Duodenal mucosa (tissue), 2 donors: ENCODE data around the gene PIP4K2C.

Source experiments
- H3K27ac ChIP-seq: one replicate; pipeline ENCODE4 v1.7.0; 2013; ENCODE audit warnings: low read depth, low read length
- H3K27me3 ChIP-seq, 2 donors: one replicate each; pipeline ENCODE4 v1.7.0; 2013; ENCODE audit warnings: low read length in 2 of 2, control low read depth in 1 of 2; ENCODE audit not compliant: insufficient read depth in 2 of 2, control insufficient read depth in 1 of 2
- H3K36me3 ChIP-seq, 2 donors: one replicate each; pipeline ENCODE4 v1.7.0; 2013; ENCODE audit warnings: low read length in 2 of 2, control low read depth in 1 of 2; ENCODE audit not compliant: insufficient read depth in 2 of 2, control insufficient read depth in 1 of 2
- H3K4me1 ChIP-seq, 2 donors: one replicate each; pipeline ENCODE4 v1.7.0; 2013; ENCODE audit warnings: low read length in 2 of 2, control low read depth in 1 of 2; ENCODE audit not compliant: insufficient read depth in 2 of 2, control insufficient read depth in 1 of 2
- H3K4me3 ChIP-seq, 2 donors: one replicate each; pipeline ENCODE4 v1.7.0; 2013; ENCODE audit warnings: low read length in 2 of 2, low read depth in 1 of 2
- H3K9ac ChIP-seq, 2 donors: one replicate each; pipeline ENCODE4 v1.7.0; 2013; ENCODE audit warnings: low read length in 2 of 2, low read depth in 1 of 2
- H3K9me3 ChIP-seq, 2 donors: one replicate each; pipeline ENCODE4 v1.7.0; 2013; ENCODE audit warnings: low read length in 2 of 2, control low read depth in 1 of 2; ENCODE audit not compliant: control insufficient read depth in 1 of 2

Gene PIP4K2C

DNA sequence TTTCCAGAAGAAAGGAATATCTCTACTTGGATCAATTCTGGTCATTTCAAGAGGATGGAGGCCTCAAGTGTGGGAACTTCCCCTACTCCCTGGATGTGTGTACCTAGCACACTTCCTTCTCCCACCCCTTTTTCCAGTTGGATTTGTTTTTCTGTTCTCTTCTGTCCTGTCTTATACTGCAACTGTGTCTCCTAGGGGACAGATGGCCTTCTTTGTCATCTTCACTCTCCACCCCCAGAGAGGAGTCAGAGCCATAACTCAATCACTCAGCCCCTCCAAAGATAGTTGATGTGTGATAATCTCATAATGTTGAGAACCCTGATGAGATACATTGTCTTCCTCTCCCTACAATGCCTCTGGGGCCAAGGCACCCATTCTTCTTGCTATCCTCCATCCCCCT, 11.6 kb downstream of the PIP4K2C start:
- H3K9me3 ChIP-seq: no peaks in the 10 kb centered on the region
- H3K4me3 ChIP-seq: no peak overlapping the region
- peaks cover 21 to 44% of the 10 kb centered on the region in 2 donors for H3K36me3 ChIP-seq
- peaks cover 0 to 9% of the 10 kb centered on the region in 2 donors for H3K27me3 ChIP-seq
- H3K9ac ChIP-seq: no peak overlapping the region
- peaks cover 12 to 17% of the 10 kb centered on the region in 2 donors for H3K4me1 ChIP-seq
- no peak overlapping the region for H3K27ac ChIP-seq

DNA sequence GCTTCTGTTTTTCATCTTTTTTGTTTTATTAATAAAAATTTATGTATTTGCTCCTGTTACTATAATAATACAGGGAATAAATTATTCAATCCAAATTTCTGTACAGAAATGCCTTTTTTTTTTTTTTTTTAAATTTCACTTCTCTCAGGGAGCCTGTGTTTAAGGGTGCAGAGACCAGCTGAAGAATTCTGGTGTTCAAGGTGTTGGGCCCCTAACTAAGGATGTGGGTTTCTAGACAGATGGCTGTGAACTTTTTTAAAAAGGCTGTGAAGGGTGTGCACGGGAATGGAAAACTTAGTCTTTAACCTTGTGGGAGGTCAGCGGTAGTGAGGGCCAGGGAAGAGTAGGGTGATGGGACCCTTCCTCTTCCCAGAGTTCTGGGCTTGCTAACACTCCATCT, 12.3 kb downstream of the PIP4K2C start:
- no peak overlapping the region for H3K27ac ChIP-seq
- H3K4me3 ChIP-seq: no peak overlapping the region
- peaks cover 0 to 9% of the 10 kb centered on the region in 2 donors for H3K27me3 ChIP-seq
- no peaks in the 10 kb centered on the region for H3K9me3 ChIP-seq
- peaks cover 12 to 17% of the 10 kb centered on the region in 2 donors for H3K4me1 ChIP-seq
- peaks cover 17 to 40% of the 10 kb centered on the region in 2 donors for H3K36me3 ChIP-seq
- H3K9ac ChIP-seq: no peak overlapping the region

DNA sequence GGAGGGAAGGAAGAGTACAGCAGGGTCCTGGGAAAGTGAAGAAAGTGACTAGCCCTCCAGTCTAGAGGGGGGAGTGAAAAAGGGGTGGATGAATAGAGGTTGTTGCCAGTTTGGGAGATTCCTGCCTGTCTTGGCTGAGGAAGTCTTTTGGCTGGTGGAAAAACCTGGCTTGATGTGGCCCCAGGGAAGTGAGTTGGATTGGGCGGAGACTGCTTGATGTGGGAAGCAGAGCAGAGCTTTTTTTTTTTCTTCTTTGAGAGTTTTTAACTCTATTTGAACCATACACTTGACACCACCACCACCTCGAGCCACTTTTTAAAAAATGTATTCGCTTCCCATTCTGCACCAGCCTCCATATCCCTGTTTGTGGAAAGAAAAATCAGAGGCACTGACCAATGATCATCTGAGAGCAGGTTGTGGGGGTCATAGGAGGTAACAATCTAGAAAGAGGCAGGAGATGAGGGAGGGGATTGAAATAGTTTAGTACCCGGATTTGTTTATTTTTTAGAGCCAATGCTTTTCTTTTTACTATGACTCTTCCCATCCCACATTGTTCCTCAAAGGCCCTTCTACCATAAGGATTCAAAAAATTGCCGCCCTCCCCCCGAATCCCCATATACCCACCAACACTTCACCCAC, 12.9 kb downstream of the PIP4K2C start:
- Histone ChIP-seq H3K9ac (peak overlapping the region; percentile 51 to 70), H3K36me3 (peaks cover 16 to 35% of the 10 kb centered on the region in 2 donors), H3K9me3 (no peaks in the 10 kb centered on the region), H3K4me1 (peaks cover 12 to 17% of the 10 kb centered on the region in 2 donors), H3K4me3 (peak overlapping the region; percentile 76 to 82), H3K27me3 (peaks cover under 1 to 9% of the 10 kb centered on the region in 2 donors), H3K27ac (peak overlapping the region; percentile 56)

DNA sequence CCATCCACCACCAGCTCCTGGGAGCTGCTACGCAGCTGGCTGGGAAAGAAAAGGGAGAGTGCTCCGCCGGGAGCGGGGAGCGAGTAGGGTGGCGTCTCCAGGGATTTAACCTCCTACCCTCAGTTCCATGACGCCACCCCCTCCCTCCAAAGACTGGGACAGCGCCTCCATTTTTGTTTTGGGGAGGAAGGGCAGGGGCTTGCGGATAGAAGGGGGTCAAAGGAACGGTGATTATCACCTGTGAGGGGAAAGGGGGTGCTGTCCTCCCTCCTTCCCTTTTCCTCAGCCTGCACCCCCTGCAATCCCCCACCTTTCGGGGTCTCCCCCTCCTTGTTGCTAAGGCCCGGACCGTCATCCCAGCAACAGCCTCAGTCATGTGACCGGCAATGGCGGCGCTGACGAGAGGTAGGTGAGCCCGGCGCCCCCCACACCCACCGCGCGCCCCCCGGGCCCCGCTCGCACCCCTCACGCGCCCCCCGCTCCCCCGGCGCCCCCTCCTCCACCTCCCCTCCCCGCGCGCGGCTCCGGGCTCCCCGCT, 13.5 kb downstream of the PIP4K2C start, which contains the start of gene DTX3:
TSS of gene DTX3 (plus strand) at position 371 of the 538 bp plus-strand sequence. CDS start 1,694 bp downstream, outside the sequence.
- peaks cover 3 to 9% of the 10 kb centered on the region in 2 donors for H3K27me3 ChIP-seq
- H3K36me3 ChIP-seq: peaks cover 11 to 29% of the 10 kb centered on the region in 2 donors
- no peaks in the 10 kb centered on the region for H3K9me3 ChIP-seq
- peak within 1 kb of the TSS; percentile 76 to 82 for H3K4me3 ChIP-seq
- peak within 1 kb of the TSS; percentile 56 for H3K27ac ChIP-seq
- peak within 1 kb of the TSS; percentile 57 to 70 for H3K9ac ChIP-seq
- peaks cover 12 to 17% of the 10 kb centered on the region in 2 donors for H3K4me1 ChIP-seq

DNA sequence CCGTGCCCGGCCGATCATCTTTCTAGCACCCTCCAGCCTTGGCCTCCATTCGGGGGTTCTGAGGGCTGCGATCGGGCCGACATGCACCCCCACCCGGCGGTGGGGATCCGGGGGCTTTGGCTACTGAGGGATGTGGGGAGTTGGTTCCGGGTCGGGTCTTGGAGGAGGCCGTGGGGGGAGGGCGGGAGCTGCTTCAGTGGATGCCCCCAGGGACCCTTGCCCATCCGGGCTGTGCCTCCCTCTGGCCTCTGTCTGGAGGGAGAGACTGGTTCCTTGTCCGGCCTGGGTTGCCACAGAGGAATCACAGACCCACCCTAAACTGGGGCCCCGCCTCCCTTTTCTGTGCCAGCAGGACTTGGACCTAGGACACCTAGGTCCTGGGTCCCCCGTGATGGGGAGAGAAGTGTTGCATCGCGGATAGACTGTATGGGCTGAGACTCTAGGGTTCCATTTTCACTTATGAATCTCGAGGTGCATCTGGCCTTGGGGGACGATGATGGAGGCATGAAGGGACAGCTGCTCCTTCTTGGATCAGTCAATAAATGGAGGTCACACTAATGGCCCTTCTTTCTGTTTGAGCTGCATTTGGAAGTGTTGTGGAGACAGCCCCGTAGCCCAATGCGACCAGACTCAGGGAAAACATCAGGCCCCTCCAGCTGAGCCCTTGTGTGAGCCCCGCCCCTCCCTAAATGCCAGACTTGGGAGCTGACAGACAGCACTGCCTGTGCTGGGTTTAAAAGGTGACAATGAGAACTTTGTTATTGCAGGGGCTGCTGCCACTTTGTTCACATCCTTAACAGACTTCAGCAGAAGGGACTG, 14.2 kb downstream of the PIP4K2C start:
- Histone ChIP-seq H3K36me3 (peaks cover 11 to 22% of the 10 kb centered on the region in 2 donors), H3K4me1 (peaks cover 12 to 17% of the 10 kb centered on the region in 2 donors), H3K27me3 (peaks cover 3 to 10% of the 10 kb centered on the region in 2 donors), H3K9me3 (no peaks in the 10 kb centered on the region), H3K4me3 (peak overlapping the region; percentile 64 to 69), H3K9ac (peak overlapping the region; percentile 57 to 70), H3K27ac (peak overlapping the region; percentile 20)

DNA sequence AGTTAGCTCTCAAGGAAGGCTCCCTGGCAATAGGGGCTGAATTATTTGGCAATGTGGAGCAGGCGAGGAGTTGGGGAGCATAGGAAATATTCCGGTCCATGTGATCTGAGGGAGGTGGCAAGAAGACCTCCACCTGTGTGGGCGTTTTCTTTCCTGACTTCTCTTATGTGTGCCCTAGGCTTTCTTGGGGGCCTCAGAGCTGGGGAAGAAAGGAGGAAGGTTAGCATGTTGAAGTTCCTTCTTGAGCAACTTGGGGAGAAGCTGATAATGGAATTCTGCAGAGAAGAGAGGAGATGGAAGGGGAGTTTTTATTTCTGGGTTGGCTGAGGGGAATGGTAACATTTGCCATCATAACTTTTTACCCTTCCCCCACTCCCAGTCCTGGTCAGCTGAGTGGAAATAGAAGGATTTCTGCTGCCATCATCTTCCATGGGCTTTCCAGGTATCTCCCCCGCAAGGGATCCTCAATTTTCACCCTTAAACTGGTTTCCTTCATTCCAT, 14.9 kb downstream of the PIP4K2C start:
- Histone ChIP-seq H3K4me1 (peaks cover 17 to 18% of the 10 kb centered on the region in 2 donors), H3K9me3 (no peaks in the 10 kb centered on the region), H3K27ac (no peak overlapping the region), H3K4me3 (no peak overlapping the region), H3K9ac (peak overlapping the region in 1 of 2 donors; percentile 70), H3K27me3 (peaks cover 9 to 16% of the 10 kb centered on the region in 2 donors), H3K36me3 (peaks cover 6 to 16% of the 10 kb centered on the region in 2 donors)

DNA sequence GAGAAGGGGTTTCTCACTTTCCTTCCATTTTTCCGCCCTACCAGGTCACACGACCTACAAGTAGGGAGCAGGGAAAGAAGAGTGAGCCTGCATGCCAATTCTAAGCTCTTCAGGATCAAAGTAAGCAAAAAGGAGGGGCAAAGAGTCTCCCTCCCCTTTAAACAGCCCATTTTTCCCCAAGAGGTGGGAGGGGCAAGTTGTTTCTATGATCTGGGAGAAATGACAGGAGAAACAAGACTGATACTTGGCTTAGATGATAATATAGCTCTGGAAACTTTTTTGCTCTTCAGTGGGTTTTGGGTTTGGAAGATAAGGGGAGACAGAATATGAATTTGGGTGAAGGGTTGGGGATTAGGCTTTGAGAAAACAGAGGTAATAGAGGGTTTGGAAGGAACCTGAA, 15.4 kb downstream of the PIP4K2C start:
- Histone ChIP-seq H3K36me3 (peaks cover 6 to 10% of the 10 kb centered on the region in 2 donors), H3K27me3 (peaks cover 11 to 19% of the 10 kb centered on the region in 2 donors), H3K9ac (no peak overlapping the region), H3K4me3 (no peak overlapping the region), H3K4me1 (peaks cover 17 to 20% of the 10 kb centered on the region in 2 donors), H3K27ac (no peak overlapping the region), H3K9me3 (no peaks in the 10 kb centered on the region)

DNA sequence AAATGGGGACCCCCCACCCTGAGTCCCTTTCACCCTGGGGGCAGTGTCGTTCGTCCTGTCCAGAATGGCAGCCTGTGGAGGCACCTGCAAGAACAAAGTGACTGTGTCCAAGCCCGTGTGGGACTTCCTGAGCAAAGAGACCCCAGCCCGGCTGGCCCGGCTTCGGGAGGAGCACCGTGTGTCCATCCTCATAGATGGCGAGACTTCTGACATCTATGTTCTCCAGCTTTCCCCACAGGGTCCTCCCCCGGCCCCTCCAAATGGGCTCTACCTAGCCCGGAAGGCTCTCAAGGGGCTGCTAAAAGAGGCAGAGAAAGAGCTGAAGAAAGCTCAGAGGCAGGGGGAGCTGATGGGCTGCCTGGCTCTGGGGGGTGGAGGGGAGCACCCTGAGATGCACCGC, 15.8 kb downstream of the PIP4K2C start:
- Histone ChIP-seq H3K9me3 (no peaks in the 10 kb centered on the region), H3K4me3 (no peak overlapping the region), H3K4me1 (peaks cover 17 to 20% of the 10 kb centered on the region in 2 donors), H3K27me3 (peaks cover 11 to 20% of the 10 kb centered on the region in 2 donors), H3K27ac (no peak overlapping the region), H3K9ac (no peak overlapping the region), H3K36me3 (peaks cover 3 to 6% of the 10 kb centered on the region in 2 donors)

DNA sequence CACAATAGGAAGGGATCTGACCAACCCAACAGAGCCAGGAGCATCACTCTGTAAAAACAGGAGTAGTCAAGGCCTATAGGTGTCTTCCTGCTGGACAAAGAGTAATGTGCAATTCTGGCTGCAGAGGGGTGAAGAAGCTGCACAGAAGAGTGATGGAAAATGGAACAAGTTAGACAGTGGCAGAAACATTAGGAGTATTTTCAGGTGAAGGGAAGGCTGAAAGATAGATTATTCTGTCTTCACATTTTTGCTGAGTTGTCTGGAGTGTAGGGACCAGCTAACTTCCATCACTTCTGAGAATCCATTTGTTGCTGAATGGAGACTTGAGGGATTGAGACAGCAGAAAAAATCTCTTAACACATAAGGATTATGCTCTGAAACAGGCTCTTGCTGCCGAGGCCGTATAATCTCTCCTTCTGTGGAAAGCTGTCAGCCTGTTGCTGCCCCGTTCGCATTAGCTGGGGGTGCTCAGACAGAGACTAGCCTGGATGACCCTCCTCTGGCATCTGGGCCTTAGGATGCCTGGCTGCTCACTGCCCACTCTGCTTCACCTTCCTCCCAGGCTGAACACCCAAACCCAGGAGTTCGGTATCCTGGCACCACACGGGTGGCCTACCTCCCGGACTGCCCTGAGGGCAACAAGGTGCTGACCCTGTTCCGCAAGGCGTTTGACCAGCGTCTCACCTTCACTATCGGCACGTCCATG, 17.1 kb downstream of the PIP4K2C start:
- Histone ChIP-seq H3K27me3 (peaks cover 21 to 33% of the 10 kb centered on the region in 2 donors), H3K9ac (no peak overlapping the region), H3K4me3 (no peak overlapping the region), H3K4me1 (peaks cover 17 to 20% of the 10 kb centered on the region in 2 donors), H3K36me3 (no peaks in the 10 kb centered on the region), H3K27ac (no peak overlapping the region), H3K9me3 (no peaks in the 10 kb centered on the region)
